T-helper 1 cell (primary cell): ENCODE results near the gene LOXL4.
"Not testable (repeated sequence)": the region's sequence is repeated elsewhere in the genome, so short reads cannot be mapped to it uniquely, and the experiment has no call there.

Source experiments
- DNase-seq, 5 donors: peaks; one replicate each; pipeline ENCODE4 v3.0.0-alpha.2; 2012 to 2020

The LOXL4 gene

DNA sequence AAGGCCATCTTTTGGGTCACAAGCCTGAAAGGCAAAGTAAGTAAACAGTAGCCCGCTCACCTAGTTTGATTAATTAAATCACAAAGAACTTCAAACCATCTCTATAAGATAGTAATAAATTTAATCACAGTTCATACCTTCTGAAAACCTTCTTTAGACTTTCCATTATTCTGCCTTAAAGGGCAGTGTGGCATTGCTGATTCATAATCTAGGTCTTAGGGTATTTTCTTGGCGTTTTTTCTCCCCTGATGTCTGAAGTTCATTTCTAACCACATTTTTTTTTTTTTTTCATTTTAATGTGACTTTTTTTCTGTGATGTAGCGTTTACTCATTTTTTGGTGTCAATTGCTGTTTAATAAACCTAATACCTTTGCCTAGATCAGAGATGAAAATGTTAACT, 27.5 kb downstream of the LOXL4 start:
- DNase-seq = no peak

DNA sequence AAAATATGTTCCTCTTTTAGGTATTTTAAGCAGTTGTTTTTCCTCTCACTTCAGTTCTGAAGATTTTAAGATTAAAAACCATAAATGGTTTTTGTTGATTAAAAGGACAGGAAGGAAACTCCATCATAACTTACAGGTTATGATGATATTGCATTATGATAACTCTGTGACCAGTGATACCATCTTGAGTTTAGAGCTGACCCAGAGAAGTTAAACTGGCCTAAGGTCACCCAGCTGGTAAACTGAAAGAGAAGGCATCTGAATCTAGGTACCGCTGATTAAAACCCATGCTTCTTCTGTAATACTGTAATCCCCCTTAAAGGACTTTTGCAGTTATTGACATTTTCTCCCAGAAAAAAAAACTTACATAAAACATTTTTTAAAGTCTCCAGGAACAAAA, 29.6 kb downstream of the LOXL4 start:
- no peak for DNase-seq

DNA sequence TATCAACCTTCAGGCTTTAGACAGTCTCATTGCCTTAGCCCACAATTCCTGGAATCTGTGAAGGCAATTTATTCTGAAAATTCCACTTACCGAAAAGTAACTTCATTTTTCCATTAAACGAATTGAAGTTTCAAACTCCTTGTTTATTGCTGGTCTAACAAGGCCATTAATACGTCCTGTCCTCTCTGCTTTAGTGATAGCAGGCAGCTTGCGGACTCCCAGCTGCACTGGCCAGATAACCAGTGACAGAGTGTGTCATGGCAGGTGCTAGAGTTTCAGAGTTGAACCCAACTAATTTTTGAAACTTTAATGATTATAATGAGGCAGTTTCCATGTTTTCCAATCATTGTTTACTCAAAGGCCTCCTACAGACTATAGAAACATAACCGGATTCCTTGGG, 31.1 kb downstream of the LOXL4 start:
- DNase-seq = no peak

DNA sequence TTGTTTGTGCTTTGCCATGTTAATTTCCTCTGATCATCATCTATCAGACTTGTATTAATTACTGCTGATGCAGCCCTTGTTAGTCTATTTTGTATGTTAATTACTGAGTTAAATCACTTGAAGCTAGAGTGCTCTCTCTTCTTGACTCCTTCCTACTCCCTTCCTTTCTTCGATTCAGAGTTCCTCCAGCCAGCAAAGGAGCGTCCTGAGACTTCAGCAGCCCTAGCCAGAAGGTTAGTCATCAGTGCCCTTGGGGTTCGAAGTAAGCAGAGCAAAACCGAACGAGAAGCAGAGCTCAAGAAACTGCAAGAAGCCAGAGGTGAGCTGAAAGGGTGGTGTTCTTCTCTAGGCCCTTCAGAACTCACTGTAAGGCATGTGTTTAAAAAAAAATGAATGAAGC, 32.1 kb downstream of the LOXL4 start:
- DNase-seq = no peak

DNA sequence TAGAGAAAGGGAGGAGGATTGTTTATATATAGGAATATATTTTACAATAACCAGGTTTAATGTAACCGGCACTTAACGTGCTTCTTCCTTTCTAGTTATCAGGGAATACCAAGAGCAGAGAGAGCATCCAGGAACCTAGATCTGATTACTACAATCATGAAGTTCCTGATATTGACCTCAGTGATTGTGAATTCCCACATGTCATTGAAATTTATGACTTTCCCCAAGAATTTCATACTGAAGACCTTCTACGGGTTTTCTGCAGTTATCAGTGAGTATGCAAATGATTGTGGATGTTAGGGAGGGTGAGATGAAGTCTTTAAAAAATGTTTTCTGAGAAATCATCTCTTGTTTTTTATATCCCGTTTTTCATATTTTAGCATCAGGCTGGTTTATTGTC, 36.6 kb downstream of the LOXL4 start:
- no peak for DNase-seq

DNA sequence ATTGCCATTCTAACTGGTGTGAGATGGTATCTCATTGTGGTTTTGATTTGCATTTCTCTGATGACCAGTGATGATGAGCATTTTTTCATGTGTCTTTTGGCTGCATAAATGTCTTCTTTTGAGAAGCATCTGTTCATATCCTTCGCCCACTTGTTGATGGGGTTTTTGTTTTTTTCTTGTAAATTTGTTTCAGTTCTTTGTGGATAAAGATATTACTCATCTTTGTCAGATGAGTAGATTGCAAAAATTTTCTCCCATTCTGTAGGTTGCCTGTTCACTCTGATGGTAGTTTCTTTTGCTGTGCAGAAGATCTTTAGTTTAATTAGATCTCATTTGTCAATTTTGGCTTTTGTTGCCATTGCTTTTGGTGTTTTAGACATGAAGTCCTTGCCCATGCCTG, 39.7 kb downstream of the LOXL4 start:
- not testable (repeated sequence) for DNase-seq

DNA sequence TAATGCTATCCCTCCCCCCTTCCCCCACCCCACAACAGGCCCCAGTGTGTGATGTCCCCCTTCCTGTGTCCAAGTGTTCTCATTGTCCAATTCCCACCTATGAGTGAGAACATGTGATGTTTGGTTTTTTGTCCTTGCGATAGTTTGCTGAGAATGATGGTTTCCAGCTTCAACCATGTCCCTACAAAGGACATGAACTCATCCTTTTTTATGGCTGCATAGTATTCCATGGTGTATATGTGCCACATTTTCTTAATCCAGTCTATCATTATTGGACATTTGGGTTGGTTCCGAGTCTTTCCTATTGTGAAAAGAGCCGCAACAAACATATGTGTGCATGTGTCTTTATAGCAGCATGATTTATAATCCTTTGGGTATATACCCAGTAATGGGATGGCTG, 40.3 kb downstream of the LOXL4 start:
- not testable (repeated sequence) for DNase-seq

DNA sequence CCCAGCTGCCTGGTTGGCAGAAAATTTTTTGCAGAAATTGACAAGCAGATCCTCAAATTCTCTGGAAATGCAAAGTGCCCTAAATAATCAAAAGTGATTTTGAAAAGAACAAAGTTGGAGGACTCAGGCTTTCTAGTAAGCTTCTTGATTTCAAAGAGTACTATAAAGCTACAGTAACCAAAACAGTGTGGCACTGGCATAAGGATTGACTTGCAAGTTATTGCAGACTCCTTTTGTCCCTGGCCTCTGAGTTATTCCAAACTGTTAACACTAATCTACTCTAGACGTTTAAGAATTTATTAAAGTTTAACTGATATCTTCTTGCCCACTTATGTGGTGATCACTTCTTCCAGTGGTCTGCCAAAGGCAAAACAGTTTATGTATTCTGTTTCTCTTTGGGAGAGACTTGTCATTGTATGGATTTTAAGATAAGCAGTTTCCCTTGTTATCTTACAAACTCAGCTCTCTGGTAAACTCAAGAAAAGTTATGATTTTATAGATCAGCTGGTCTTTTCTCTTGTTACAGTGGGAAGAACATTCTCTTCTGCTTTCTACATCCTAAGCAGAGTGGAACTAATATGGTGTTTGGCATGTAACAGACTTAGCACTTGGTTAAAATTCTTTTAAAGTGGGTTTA, 41.4 kb downstream of the LOXL4 start:
- DNase-seq = no peak

DNA sequence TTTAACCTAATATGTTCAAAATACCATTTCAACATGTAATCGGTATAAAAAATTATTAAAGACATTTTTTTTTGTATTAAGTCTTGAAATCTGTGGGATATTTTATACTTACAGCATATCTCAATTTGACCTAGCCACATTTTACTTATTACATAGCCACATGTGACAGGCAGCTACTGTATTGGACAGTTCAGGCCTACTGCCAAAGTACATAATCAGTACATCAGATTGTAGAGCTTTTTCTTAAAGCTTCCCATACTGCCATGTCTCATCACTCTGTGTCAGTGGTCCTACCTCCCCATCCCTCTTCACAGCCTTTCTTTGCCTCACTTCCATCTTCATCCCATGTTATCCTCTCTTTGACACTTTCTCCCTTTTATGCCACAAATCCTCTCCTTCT, 43.0 kb downstream of the LOXL4 start:
- no peak for DNase-seq

DNA sequence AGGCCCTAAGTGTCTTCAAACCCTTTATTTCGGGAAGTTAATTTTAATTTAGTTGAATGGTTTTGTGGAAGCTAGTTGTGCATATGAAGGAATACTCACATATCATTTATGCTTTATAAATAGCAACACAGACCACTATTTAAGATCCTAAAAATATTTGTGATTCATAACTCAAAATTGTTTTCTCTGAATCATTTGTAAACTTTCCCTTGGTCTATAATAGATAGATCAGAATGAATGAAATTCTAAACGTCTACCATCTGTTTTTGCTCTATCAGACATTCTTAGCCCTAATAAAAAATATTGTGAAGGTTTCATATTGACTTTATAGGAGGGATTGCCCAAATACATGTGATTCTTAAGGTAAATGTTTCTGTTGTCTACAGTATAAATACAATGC, 43.5 kb downstream of the LOXL4 start:
- DNase-seq = no peak

DNA sequence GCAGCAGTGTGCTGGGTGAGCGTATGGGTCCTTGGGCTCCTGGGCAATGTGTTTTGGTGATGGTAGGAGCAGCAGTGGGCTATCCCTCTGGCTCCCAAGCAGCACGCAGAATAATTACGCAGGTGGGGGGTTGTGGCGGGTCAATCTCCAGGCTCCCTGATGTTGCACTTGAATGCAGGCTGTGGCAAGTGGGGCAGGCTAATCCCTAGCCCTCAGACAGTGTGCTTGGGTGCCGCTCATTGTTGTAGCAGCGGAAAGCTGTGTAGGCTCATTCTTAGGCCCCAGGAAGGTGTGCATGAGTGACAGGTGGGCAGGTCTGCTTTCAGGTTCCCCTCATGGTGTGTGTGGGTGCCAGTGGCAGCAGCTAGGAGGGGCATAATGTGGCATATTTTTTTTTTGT, 44.1 kb downstream of the LOXL4 start:
- DNase-seq = no peak

DNA sequence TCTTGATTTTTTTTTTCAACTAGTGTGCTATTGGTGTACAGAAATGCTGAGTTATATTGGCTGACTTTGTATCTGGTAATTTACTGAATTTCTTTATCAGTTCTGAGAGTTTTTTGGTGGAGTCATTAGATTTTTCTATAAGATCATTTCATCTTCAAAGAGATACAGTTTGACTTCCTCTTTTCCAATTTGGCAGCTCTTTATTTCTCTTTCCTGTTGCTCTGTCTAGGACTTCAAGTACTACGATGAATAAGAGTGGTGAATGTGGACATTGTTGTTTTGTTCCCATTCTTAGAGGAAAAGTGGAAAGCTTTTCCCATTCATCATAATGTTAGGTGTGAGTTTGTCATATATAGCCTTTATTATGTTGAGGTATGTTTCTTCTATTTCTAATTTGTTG, 50.2 kb downstream of the LOXL4 start:
- no peak for DNase-seq

DNA sequence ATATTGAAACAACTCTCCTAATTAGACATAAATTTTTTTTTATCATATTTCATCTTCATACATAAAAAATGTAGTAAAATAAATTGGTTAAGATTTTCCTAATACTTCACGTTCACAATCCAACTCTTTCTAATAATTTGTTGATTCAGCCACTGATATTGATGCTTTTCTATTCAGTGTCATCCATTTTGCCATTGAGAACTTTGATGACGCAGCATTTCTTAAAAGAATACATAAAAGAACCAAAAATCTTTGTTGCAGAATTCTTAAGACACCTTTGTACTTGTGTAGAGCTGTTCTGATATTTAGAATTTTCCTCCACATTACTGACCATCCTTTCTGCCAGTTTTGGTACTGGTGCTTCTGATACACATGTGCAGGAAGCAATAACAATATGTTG, 52.6 kb downstream of the LOXL4 start:
- no peak for DNase-seq

DNA sequence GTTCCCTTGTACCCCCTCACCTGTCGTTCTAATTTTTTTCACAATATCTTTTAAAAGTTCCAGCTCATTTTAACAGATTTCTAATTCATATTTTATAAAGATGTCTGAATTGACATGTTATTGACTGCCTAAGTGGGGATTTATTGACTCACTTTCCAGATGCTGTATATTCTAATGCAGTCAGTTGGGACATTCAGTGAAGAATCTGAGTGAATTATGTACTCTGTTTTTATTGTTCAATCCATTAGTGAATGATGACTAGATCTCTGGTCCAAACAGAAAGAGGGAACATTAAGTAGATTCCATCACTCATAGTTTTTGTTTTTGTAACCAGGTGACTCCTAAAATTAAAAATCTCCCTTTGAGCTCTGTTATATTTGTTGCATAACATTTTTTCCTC, 54.3 kb downstream of the LOXL4 start:
- DNase-seq = no peak

DNA sequence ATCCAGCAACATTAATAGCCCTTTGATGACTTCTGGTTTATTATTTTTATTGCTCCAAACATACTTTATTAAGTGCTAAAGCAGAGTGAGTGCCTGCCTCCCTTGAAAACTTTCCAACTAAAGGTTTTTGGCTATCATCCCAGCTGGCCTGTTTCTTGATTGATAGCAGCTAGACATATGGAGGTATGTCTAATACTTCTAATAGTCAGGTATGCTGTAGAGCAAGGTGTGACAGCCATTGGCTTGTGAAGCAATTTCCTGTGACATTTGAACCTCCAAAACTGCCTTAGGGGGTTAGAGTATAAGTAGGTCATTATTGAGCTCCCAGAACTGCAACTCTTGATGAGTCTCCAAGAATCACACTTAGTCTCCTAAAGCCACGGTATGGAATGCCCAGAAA, 55.8 kb downstream of the LOXL4 start:
- no peak for DNase-seq

DNA sequence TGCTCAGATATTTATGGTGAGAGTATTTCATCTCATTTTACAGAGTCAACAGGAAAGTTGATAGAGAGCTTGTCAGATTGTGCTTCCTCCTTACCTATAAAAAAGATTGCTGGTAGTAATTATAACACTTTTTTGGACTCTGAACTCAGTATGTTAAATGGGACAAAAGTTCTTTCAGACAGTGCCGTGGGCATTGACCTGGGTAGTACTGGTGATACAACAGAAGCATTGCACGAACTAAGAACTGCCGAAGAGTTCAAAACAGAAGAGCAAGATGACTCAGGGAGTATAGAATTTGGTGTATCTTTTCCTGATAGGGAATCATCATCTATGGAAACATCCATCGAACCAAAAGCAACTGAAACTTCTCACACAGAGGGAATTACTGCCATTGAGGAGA, 58.6 kb downstream of the LOXL4 start:
- DNase-seq = no peak

DNA sequence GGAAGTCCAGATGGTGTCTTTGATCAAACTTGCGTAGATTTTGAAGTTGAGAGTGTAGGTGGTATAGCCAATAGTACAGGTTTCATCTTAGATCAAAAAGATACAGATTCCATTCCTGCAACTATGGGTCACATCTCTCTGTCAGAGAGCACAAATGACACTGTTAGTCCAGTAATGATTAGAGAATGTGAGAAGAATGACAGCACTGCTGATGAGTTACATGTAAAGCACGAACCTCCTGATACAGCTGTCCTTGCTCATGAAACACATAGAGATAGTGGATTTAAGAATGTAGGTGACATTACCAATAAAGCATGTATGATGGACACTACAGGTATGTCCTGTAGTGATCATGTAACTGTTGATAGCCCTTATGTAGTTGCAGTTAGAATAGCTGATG, 59.1 kb downstream of the LOXL4 start:
- no peak for DNase-seq

DNA sequence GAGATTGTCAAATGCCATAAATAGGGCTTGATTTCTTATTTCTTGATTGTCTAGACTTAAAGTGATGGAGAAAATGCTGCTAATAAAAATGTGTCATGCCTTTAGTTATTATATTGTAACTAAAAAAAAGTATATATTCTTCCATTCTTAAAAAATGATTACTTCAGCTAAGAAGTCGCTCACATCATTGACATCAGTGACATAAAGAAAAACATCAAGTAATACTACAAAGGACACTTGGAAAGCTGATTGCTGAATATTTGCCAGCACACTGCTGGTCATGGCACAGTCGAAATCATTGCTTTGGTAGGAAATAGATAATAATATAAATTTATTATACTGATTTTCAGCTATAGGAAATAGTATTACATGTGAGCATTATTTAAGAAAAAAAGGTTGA, 62.6 kb downstream of the LOXL4 start:
- DNase-seq = no peak

DNA sequence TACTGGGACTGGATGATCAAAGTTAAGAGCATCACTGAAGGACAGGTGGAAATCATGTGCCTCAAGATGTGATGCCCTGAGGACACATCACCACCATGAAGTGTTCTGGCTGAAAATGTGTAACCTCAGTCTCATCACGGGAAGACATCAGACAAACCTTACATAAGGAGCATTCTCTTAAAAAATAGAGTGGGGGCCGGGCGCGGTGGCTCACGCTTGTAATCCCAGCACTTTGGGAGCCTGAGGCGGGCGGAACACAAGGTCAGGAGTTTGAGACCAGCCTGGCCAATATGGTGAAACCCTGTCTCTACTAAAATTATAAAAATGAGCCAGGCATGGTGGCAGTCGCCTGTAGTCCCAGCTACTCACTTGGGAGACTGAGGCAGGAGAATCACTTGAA, 65.6 kb downstream of the LOXL4 start:
- DNase-seq = no peak

DNA sequence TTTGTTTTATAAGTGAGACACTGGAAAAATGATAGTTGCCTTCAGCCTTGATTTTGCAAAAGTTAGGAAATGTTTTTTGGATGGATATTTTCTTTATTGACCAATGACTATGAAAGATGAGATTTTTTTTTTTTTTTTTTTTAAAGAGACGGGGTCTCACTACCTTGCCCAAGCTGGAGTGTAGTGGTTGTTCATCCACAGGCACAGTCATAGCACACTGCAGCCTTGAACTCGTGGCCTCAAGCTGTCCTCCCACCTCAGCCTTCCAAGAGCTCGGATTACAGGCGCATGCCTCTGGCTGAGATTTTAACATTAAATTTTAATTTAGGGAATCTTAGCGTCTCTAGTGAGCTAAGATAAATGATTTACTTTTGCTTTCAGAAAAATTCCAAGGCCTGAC, 66.2 kb downstream of the LOXL4 start:
- no peak for DNase-seq
